Mesendoderm (in vitro differentiated cells): Measurements from ENCODE around the gene CFAP221.

Experiments
- DNase-seq: peaks from one replicate; pipeline ENCODE4 v3.0.0; 2013
- H2AK5ac ChIP-seq: 2 replicates; pipeline ENCODE4 v1.6.1; 2013; ENCODE audit warnings: low read length, inconsistent platforms
- H2BK120ac ChIP-seq: 2 replicates; pipeline ENCODE4 v1.6.1; 2013; ENCODE audit warnings: low read depth, mild to moderate bottlenecking, low read length, moderate library complexity, mixed read lengths
- H2BK15ac ChIP-seq: replicated peaks from 2 replicates; pipeline ENCODE4 v1.6.1; 2013; ENCODE audit warnings: low read depth, mild to moderate bottlenecking, moderate library complexity
- H2BK5ac ChIP-seq: 2 replicates; pipeline ENCODE4 v1.6.1; 2013; ENCODE audit warnings: low read length, inconsistent platforms
- H3K18ac ChIP-seq: 2 replicates; pipeline ENCODE4 v1.6.1; 2013; ENCODE audit warnings: mild to moderate bottlenecking, low read length, mixed read lengths
- H3K23ac ChIP-seq: one replicate; pipeline ENCODE4 v1.6.1; 2013; ENCODE audit warnings: low read length
- H3K27ac ChIP-seq: 2 replicates; pipeline ENCODE4 v1.5.1; 2013; ENCODE audit warnings: low read depth, mild to moderate bottlenecking, inconsistent platforms, low read length, moderate library complexity
- H3K27me3 ChIP-seq: 2 replicates; pipeline ENCODE4 v1.6.1; 2013; ENCODE audit warnings: low read length, control low read depth, mild to moderate bottlenecking, inconsistent platforms; ENCODE audit not compliant: insufficient read depth, poor library complexity
- H3K36me3 ChIP-seq: 2 replicates; pipeline ENCODE4 v1.6.1; 2013; ENCODE audit warnings: low read length, inconsistent platforms; ENCODE audit not compliant: control insufficient read depth, insufficient read depth
- H3K4ac ChIP-seq: one replicate; pipeline ENCODE4 v1.6.1; 2013; ENCODE audit warnings: low read depth, mild to moderate bottlenecking, low read length, moderate library complexity
- H3K4me1 ChIP-seq: 2 replicates; pipeline ENCODE4 v1.6.1; 2013; ENCODE audit warnings: low read depth, low read length, inconsistent platforms; ENCODE audit not compliant: control insufficient read depth
- H3K4me2 ChIP-seq: 2 replicates; pipeline ENCODE4 v1.6.1; 2013; ENCODE audit warnings: low read length
- H3K4me3 ChIP-seq: 2 replicates; pipeline ENCODE4 v1.5.1; 2013; ENCODE audit warnings: mild to moderate bottlenecking, low read length
- H3K56ac ChIP-seq: one replicate; pipeline ENCODE4 v1.6.1; 2013; ENCODE audit warnings: low read length
- H3K79me1 ChIP-seq: 2 replicates; pipeline ENCODE4 v1.6.1; 2013; ENCODE audit warnings: low read length, inconsistent platforms
- H3K79me2 ChIP-seq: 2 replicates; pipeline ENCODE4 v1.6.1; 2013; ENCODE audit warnings: mild to moderate bottlenecking, low read length; ENCODE audit not compliant: control insufficient read depth, insufficient read depth
- H3K9ac ChIP-seq: 2 replicates; pipeline ENCODE4 v1.6.1; 2013; ENCODE audit warnings: low read length, inconsistent platforms
- H4K5ac ChIP-seq: one replicate; pipeline ENCODE4 v1.6.1; 2013; ENCODE audit warnings: low read length
- H4K8ac ChIP-seq: one replicate; pipeline ENCODE4 v1.6.1; 2013; ENCODE audit warnings: low read depth, mild to moderate bottlenecking, control low read depth, low read length, moderate library complexity
- WGBS: extraction: QIAGEN DNeasy Blood & Tissue Kit; methylation state at CpG from one replicate; pipeline ENCODE4 v1.1.7; 2013; ENCODE audit warnings: low lambda C conversion rate, missing lambda C conversion rate; ENCODE audit not compliant: insufficient coverage; ENCODE audit errors: extremely low coverage; 5-methylcytosine and 5-hydroxymethylcytosine counted together

Gene CFAP221

GRCh38 chr2:119647440-119648169 is 103.4 kb downstream of the CFAP221 start:
- Histone ChIP-seq H2BK5ac (no peak overlapping the region), H3K27me3 (no peaks in the 10 kb centered on the region), H3K18ac (no peak overlapping the region), H4K8ac (no peak overlapping the region), H3K79me2 (no peaks in the 10 kb centered on the region), H4K5ac (no peak overlapping the region), H2BK15ac (no peak overlapping the region), H2AK5ac (no peak overlapping the region), H3K27ac (no peak overlapping the region), H3K23ac (no peak overlapping the region), H3K56ac (no peak overlapping the region), H3K79me1 (no peaks in the 10 kb centered on the region), H3K4me1 (no peaks in the 10 kb centered on the region), H2BK120ac (no peak overlapping the region), H3K9ac (no peak overlapping the region), H3K4ac (no peak overlapping the region), H3K4me2 (no peak overlapping the region), H3K4me3 (no peak overlapping the region), H3K36me3 (no peaks in the 10 kb centered on the region)
- no peak for DNase-seq
- no CpG with 5 or more reads among the region's 7 CpGs for WGBS

- Histone ChIP-seq H2BK5ac (no peak overlapping the region), H3K4me2 (no peak overlapping the region), H4K5ac (no peak overlapping the region), H4K8ac (no peak overlapping the region), H3K9ac (no peak overlapping the region), H3K4ac (no peak overlapping the region), H3K27ac (no peak overlapping the region), H3K79me2 (no peaks in the 10 kb centered on the region), H2AK5ac (no peak overlapping the region), H3K56ac (no peak overlapping the region), H3K79me1 (no peaks in the 10 kb centered on the region), H3K36me3 (no peaks in the 10 kb centered on the region), H3K18ac (no peak overlapping the region), H3K4me1 (no peaks in the 10 kb centered on the region), H3K27me3 (no peaks in the 10 kb centered on the region), H3K23ac (no peak overlapping the region), H2BK15ac (no peak overlapping the region), H3K4me3 (no peak overlapping the region), H2BK120ac (no peak overlapping the region)
- no peak for DNase-seq
- WGBS: no CpG with 5 or more reads among the region's 5 CpGs
Measured at GRCh38 chr2:119649364-119649917, 105.2 kb downstream of the CFAP221 start.

- H4K5ac ChIP-seq: no peak overlapping the region
- no peaks in the 10 kb centered on the region for H3K79me2 ChIP-seq
- no peak overlapping the region for H3K56ac ChIP-seq
- no peak overlapping the region for H3K4ac ChIP-seq
- WGBS: no CpG with 5 or more reads among the region's 3 CpGs
- H3K79me1 ChIP-seq: no peaks in the 10 kb centered on the region
- H3K36me3 ChIP-seq: no peaks in the 10 kb centered on the region
- no peak overlapping the region for H3K4me3 ChIP-seq
- no peak overlapping the region for H2AK5ac ChIP-seq
- no peak for DNase-seq
- H3K18ac ChIP-seq: no peak overlapping the region
- no peaks in the 10 kb centered on the region for H3K27me3 ChIP-seq
- no peak overlapping the region for H2BK15ac ChIP-seq
- no peaks in the 10 kb centered on the region for H3K4me1 ChIP-seq
- H2BK120ac ChIP-seq: no peak overlapping the region
- no peak overlapping the region for H3K4me2 ChIP-seq
- no peak overlapping the region for H3K9ac ChIP-seq
- H2BK5ac ChIP-seq: no peak overlapping the region
- no peak overlapping the region for H3K23ac ChIP-seq
- H4K8ac ChIP-seq: no peak overlapping the region
- H3K27ac ChIP-seq: no peak overlapping the region
Measured at GRCh38 chr2:119650206-119650605, 106.0 kb downstream of the CFAP221 start.

DNA sequence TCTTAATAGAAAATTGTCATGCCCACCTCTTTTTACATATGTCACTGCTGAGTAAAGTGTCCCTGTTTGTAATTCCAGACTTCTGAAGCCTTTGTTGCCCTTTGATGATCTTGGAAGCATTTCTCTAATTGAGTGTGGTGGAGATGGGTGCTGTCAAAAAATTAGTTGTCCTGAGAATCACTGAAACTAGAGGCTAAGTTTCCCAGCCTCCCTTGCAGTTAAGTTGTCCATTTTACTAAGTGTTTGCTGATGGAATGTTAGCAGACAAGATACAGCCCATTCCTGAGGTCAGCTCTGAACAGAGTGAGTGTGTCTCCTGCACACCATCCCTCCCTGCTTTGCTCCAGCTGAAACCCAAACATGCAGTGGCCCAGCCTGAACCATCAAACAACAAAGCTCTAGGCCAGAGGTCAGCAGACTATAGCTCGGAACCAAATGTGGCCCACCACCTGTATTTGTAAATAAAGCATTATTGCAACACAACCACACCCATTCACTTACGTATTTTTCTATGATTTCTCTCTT is 106.7 kb downstream of the CFAP221 start:
- Histone ChIP-seq H3K23ac (no peak overlapping the region), H3K79me2 (no peaks in the 10 kb centered on the region), H3K56ac (no peak overlapping the region), H2BK5ac (no peak overlapping the region), H3K4me1 (no peaks in the 10 kb centered on the region), H3K18ac (no peak overlapping the region), H2BK15ac (no peak overlapping the region), H2AK5ac (no peak overlapping the region), H3K4me3 (no peak overlapping the region), H3K27ac (no peak overlapping the region), H4K5ac (no peak overlapping the region), H3K4ac (no peak overlapping the region), H2BK120ac (no peak overlapping the region), H4K8ac (no peak overlapping the region), H3K27me3 (no peaks in the 10 kb centered on the region), H3K79me1 (no peaks in the 10 kb centered on the region), H3K4me2 (no peak overlapping the region), H3K9ac (no peak overlapping the region), H3K36me3 (no peaks in the 10 kb centered on the region)
- no CpG with 5 or more reads among the region's 2 CpGs for WGBS
- no peak for DNase-seq

- Histone ChIP-seq H2BK15ac (no peak overlapping the region), H3K27ac (no peak overlapping the region), H3K4ac (no peak overlapping the region), H3K9ac (no peak overlapping the region), H3K4me3 (no peak overlapping the region), H3K79me2 (no peaks in the 10 kb centered on the region), H3K79me1 (no peaks in the 10 kb centered on the region), H2AK5ac (no peak overlapping the region), H2BK120ac (no peak overlapping the region), H3K23ac (no peak overlapping the region), H3K18ac (no peak overlapping the region), H4K8ac (no peak overlapping the region), H4K5ac (no peak overlapping the region), H3K56ac (no peak overlapping the region), H3K27me3 (no peaks in the 10 kb centered on the region), H2BK5ac (no peak overlapping the region), H3K4me2 (no peak overlapping the region), H3K4me1 (no peaks in the 10 kb centered on the region), H3K36me3 (no peaks in the 10 kb centered on the region)
- no peak for DNase-seq
- WGBS: no CpG with 5 or more reads among the region's 8 CpGs
Measured at GRCh38 chr2:119657466-119658145, 113.4 kb downstream of the CFAP221 start.
